GM18907 (cell line): Measurements from ENCODE around the gene TMCC3.
"Not testable (repeated sequence)": the region's sequence is repeated elsewhere in the genome, so short reads cannot be mapped to it uniquely, and the experiment has no call there.

Source experiments
- ATAC-seq: cut with Tn5 transposase; IDR thresholded peaks from one replicate; pipeline ENCODE4 v1.9.1; 2021; ENCODE audit warnings: mild to moderate bottlenecking, moderate library complexity; ENCODE audit not compliant: unreplicated experiment

The TMCC3 gene, protein sequence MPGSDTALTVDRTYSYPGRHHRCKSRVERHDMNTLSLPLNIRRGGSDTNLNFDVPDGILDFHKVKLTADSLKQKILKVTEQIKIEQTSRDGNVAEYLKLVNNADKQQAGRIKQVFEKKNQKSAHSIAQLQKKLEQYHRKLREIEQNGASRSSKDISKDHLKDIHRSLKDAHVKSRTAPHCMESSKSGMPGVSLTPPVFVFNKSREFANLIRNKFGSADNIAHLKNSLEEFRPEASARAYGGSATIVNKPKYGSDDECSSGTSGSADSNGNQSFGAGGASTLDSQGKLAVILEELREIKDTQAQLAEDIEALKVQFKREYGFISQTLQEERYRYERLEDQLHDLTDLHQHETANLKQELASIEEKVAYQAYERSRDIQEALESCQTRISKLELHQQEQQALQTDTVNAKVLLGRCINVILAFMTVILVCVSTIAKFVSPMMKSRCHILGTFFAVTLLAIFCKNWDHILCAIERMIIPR

GRCh38 chr12:94650143-94651056 is at the start of gene TMCC3:
TSS of gene TMCC3 (minus strand) at chr12:94650557. CDS start at chr12:94650430, 127 bp downstream.
- ATAC-seq = peak; percentile 79

GRCh38 chr12:94699801-94700200 is 49.4 kb upstream of the TMCC3 start:
- ATAC-seq = peak; percentile 49

DNA sequence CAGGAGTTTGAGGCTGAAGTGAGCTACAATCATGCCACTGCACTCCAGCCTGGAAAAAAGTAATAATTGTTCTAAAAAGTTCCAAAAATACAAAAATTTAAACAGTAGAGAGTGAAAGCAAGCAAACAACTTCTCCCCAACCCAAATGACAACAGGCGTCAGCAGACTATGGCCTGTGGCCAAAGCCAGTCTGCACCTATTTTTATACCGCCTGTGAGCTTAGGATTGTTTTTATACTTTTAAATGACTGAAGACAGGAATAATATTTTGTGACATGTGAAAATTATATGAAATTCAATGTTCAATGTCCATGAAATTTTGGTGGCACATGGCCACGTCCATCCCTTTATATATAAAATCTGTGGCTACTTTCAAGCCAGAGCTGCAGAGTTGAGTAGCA is 48.2 kb upstream of the TMCC3 start:
- no peak for ATAC-seq

- no peak for ATAC-seq
Observed at GRCh38 chr12:94697631-94698030, 47.3 kb upstream of the TMCC3 start.

GRCh38 chr12:94694732-94695131 is 44.4 kb upstream of the TMCC3 start:
- ATAC-seq = no peak

DNA sequence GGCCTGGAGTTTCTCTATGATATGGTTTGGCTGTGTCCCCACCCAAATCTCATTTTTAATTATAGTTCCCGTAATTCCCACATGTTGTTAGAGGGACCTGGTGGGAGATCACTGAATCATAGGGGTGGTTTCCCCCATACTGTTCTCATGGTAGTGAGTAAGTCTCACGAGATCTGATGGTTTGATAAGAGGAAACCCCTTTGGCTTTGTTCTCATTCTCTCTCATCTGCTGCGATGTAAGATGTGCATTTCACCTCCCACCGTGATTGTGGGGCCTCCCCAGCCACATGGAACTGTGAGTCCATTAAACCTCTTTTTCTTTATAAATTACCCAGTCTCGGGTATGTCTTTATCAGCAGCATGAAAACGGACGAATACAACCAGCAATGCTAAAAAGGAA is 42.5 kb upstream of the TMCC3 start:
- not testable (repeated sequence) for ATAC-seq

DNA sequence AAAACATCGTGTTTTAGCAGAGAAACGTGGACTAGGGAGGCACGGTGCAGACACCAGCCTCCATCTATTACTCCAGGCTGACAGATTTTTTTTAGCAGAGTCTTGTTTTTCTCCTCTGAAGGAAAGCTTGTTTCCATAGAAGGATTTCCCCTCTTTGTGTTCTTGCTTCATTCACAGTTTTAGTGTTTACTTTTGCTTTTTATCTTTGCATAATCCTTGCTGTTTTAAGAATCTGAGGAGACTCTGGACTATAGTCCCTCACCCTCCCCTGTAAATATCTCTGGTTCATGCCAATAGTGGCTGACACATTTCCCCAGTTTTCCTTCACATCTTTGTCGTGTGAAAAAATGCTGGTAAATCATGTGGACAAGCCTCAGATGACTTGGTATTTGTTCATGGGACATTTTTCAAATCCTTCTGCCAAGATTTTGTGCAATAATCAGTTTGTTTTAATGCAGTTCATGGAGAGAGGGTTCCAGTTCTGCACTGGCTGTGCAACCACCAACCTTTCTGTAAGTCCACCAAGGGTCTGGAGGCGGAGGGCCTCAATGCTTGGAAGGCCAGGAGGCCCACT is 39.9 kb upstream of the TMCC3 start:
- no peak for ATAC-seq

GRCh38 chr12:94689646-94690036 is 39.3 kb upstream of the TMCC3 start:
- no peak for ATAC-seq

- no peak for ATAC-seq
Observed at GRCh38 chr12:94689002-94689645, 38.8 kb upstream of the TMCC3 start.

DNA sequence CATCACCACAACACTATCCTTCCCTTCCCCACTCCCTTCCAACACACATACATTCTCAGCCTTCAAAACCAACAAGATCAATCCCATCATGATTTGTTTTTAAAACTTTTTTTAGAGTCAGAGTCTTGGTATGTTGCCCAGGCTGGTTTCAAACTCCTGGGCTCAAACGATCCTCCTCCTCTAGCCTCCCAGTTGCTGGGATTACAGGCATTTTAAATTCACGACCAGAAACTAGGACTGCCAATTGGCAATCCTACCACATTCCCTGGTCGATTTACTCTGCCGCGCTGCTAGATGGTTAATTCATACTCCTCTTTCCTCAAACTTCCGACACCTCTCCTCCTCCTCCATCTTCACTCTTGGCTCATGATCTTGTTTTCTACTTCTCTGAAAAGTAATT is 37.5 kb upstream of the TMCC3 start:
- no peak for ATAC-seq

DNA sequence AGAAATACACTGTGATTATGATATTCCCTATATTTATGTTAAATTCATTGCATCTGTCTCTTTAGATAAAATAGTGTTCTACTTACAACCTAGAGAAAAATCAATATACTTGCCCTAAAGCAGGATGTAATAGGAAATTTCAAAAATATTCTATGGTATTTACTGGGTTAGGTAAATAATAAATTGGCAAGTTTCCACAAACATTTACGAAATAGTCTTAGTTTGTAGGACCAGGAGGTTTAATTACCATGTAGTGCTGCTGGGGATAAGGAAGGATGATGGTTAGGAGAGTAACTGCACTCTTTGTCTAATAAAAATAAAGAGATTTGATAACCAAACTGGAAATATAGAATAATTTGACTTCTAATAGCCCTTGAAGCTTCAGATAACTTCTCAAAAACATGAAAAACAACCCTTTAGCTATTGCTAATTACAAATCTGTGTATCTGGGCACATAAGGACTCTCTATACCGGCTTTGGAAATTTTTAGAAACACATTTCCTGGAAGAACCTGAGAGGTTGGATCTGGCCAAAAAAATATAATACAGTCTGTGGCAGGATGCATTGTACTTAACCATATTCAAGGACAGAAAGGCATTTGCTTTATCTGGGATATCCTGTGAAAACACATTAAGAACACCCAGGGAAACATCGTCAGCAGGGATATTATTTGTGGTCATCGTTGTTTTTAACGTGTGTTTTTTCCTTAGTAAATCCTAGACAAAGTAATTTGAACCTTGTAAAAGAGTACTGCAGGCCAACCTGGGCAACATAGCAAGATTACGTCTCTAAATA is 36.7 kb upstream of the TMCC3 start:
- ATAC-seq = no peak

GRCh38 chr12:94684416-94685142 is 34.2 kb upstream of the TMCC3 start:
- ATAC-seq = no peak

DNA sequence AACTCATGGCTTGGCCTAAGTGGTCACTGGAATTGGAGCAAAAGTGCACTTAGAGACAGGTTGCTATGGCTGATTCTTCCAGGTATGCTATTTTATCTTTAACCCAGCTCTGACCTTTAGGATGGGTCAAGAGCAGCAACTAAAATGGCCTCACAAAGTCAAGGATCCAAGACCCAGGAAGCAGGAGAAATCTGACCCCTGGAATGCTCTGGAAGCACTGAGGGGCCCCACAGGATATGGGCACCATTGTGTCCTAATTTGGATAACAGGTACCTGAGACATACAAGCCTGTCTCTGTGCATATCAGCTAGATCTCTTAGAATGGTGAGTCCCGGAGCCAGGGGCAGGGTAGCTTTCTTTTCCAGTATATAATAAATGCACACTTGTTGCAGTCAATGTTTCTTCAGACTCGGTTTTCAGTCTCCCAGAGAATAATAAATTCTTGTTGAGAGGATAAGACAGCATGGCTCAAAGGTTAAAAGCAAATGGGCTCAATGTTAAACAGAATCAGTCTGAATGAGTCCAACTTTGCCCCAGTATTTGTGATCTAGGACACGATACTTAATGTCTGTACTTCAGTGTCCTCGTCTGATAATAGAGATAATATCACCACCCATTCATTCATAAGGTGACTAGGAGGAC is 29.3 kb upstream of the TMCC3 start:
- no peak for ATAC-seq

- ATAC-seq = no peak
Observed at GRCh38 chr12:94678849-94679248, 28.5 kb upstream of the TMCC3 start.

GRCh38 chr12:94678379-94678778 is 28.0 kb upstream of the TMCC3 start:
- no peak for ATAC-seq

DNA sequence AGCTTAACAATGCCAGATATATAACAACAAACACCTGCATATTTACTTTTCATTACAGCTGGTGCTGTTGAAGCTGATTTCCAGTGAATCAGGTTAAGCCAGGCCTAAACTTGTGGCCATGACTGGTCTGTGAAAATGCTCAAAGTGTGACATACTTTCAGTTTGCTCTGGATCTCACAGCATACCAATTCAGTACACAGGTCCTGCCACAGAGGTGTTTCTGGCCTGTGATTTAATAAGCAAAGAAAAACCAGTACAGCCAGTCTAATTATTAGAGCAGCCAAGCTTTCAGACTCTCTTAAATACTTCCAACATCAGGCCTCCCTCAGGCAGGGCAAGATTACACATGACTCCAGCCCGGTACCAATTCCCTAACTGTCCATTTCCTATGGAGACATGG is 27.4 kb upstream of the TMCC3 start:
- ATAC-seq = no peak

GRCh38 chr12:94676922-94677321 is 26.6 kb upstream of the TMCC3 start:
- ATAC-seq = no peak

GRCh38 chr12:94676031-94676641 is 25.8 kb upstream of the TMCC3 start:
- peak; percentile 84 for ATAC-seq

- no peak for ATAC-seq
Observed at GRCh38 chr12:94674835-94675234, 24.5 kb upstream of the TMCC3 start.
